Ishikawa (cell line): ENCODE results near the gene SPSB3.

Experiments
- CEBPB ChIP-seq: IDR thresholded peaks from 2 replicates; pipeline ENCODE4 v1.6.1; 2012
- CREB1 ChIP-seq: IDR thresholded peaks from 2 replicates; pipeline ENCODE4 v1.6.1; 2012; ENCODE audit warnings: low read depth
- EGR1 ChIP-seq: IDR thresholded peaks from 2 replicates; pipeline ENCODE4 v1.6.1; 2012
- EP300 ChIP-seq: IDR thresholded peaks from 2 replicates; pipeline ENCODE4 v1.6.1; 2012; ENCODE audit warnings: borderline replicate concordance
- FOXM1 ChIP-seq: IDR thresholded peaks from 2 replicates; pipeline ENCODE4 v1.6.1; 2012; ENCODE audit warnings: low read depth, borderline replicate concordance
- NFIC ChIP-seq: IDR thresholded peaks from 2 replicates; pipeline ENCODE4 v1.6.1; 2012
- RAD21 ChIP-seq: IDR thresholded peaks from 2 replicates; pipeline ENCODE4 v1.6.1; 2012; ENCODE audit warnings: low read depth
- TAF1 ChIP-seq: IDR thresholded peaks from 2 replicates; pipeline ENCODE4 v1.6.1; 2012; ENCODE audit warnings: low read depth, mild to moderate bottlenecking
- TCF12 ChIP-seq: IDR thresholded peaks from 2 replicates; pipeline ENCODE4 v1.6.1; 2012; ENCODE audit warnings: low read depth
- TEAD4 ChIP-seq: IDR thresholded peaks from 2 replicates; pipeline ENCODE4 v1.6.1; 2012
- YY1 ChIP-seq: IDR thresholded peaks from 2 replicates; pipeline ENCODE4 v1.6.1; 2012; ENCODE audit warnings: low read depth
- ZBTB7A ChIP-seq: IDR thresholded peaks from 2 replicates; pipeline ENCODE4 v1.6.1; 2012; ENCODE audit warnings: low read depth
- TF ChIP-seq, protein P1 (sequence below): IDR thresholded peaks from 2 replicates; pipeline ENCODE4 v1.6.1; 2012; ENCODE audit warnings: low read depth, mild to moderate bottlenecking
- TF ChIP-seq, protein P2 (sequence below): IDR thresholded peaks from 2 replicates; pipeline ENCODE4 v1.6.1; 2012
- TF ChIP-seq, protein P3 (sequence below): IDR thresholded peaks from 2 replicates; pipeline ENCODE4 v1.6.1; 2012

SPSB3 gene

DNA sequence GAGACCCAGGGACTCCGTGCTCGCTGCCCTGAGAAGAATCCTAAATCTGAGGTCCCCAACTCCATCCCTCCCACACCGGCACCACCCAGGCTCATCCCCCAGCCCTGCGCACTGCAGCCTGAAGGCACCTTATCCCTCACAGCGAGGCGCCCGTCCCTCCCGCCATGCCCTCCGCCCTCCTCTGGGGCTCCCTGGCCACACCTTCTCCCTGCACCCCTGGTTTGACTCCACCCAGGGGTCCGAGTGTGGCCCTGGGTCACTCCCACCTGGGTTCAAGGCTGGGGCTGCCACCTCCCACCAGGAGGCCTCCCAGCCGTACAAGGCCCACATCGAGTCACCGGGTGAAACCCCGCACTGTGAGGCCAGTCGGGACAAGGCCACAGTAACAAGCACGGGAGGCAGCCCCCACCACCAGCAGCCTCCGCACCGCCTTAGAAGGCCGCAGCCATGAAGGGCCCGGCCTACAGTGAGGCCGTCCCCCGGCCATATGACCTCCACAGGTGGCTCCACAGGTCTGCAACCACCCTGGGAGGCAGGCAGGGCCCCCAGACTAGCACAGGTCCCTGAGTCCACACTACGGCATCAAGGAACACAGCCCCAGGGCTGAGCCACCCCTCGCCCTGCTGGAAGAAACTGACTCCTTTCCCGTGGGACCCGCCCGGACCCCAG is 36.0 kb upstream of the SPSB3 start:
- no peak for TF ChIP-seq CREB1
- TF ChIP-seq, protein P1, sequence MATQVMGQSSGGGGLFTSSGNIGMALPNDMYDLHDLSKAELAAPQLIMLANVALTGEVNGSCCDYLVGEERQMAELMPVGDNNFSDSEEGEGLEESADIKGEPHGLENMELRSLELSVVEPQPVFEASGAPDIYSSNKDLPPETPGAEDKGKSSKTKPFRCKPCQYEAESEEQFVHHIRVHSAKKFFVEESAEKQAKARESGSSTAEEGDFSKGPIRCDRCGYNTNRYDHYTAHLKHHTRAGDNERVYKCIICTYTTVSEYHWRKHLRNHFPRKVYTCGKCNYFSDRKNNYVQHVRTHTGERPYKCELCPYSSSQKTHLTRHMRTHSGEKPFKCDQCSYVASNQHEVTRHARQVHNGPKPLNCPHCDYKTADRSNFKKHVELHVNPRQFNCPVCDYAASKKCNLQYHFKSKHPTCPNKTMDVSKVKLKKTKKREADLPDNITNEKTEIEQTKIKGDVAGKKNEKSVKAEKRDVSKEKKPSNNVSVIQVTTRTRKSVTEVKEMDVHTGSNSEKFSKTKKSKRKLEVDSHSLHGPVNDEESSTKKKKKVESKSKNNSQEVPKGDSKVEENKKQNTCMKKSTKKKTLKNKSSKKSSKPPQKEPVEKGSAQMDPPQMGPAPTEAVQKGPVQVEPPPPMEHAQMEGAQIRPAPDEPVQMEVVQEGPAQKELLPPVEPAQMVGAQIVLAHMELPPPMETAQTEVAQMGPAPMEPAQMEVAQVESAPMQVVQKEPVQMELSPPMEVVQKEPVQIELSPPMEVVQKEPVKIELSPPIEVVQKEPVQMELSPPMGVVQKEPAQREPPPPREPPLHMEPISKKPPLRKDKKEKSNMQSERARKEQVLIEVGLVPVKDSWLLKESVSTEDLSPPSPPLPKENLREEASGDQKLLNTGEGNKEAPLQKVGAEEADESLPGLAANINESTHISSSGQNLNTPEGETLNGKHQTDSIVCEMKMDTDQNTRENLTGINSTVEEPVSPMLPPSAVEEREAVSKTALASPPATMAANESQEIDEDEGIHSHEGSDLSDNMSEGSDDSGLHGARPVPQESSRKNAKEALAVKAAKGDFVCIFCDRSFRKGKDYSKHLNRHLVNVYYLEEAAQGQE: no peak
- no peak for TF ChIP-seq EGR1
- no peak for TF ChIP-seq FOXM1
- no peak for TF ChIP-seq YY1
- no peak for TF ChIP-seq TAF1
- no peak for TF ChIP-seq TCF12
- no peak for TF ChIP-seq ZBTB7A
- no peak for TF ChIP-seq CEBPB

GRCh38 chr16:1817716-1818115 is 35.3 kb upstream of the SPSB3 start:
- no peak for TF ChIP-seq CREB1
- no peak for TF ChIP-seq FOXM1
- TF ChIP-seq EGR1: no peak
- no peak for TF ChIP-seq TEAD4
- TF ChIP-seq TCF12: no peak
- TF ChIP-seq CEBPB: no peak
- no peak for TF ChIP-seq RAD21
- no peak for TF ChIP-seq ZBTB7A
- TF ChIP-seq, protein P1: no peak
- TF ChIP-seq, protein P2, sequence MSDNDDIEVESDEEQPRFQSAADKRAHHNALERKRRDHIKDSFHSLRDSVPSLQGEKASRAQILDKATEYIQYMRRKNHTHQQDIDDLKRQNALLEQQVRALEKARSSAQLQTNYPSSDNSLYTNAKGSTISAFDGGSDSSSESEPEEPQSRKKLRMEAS: no peak
- no peak for TF ChIP-seq YY1
- no peak for TF ChIP-seq EP300

DNA sequence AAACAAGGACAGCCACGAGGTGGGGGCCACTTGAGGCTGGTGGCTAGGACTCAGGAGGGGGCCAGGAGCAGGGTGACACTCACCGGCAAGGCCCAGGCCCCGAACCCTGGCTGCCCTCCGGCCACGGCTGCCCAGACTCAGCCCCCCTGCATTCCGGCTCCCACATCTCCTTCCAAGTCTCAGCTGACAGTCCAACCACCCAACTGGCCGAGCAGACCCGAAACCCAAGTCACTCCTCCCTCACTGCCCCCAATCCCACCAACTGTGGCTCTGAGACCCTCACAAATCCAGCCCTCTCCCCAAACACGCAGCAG is 34.9 kb upstream of the SPSB3 start:
- TF ChIP-seq CREB1: no peak
- TF ChIP-seq FOXM1: no peak
- no peak for TF ChIP-seq EGR1
- TF ChIP-seq ZBTB7A: no peak
- no peak for TF ChIP-seq TAF1

DNA sequence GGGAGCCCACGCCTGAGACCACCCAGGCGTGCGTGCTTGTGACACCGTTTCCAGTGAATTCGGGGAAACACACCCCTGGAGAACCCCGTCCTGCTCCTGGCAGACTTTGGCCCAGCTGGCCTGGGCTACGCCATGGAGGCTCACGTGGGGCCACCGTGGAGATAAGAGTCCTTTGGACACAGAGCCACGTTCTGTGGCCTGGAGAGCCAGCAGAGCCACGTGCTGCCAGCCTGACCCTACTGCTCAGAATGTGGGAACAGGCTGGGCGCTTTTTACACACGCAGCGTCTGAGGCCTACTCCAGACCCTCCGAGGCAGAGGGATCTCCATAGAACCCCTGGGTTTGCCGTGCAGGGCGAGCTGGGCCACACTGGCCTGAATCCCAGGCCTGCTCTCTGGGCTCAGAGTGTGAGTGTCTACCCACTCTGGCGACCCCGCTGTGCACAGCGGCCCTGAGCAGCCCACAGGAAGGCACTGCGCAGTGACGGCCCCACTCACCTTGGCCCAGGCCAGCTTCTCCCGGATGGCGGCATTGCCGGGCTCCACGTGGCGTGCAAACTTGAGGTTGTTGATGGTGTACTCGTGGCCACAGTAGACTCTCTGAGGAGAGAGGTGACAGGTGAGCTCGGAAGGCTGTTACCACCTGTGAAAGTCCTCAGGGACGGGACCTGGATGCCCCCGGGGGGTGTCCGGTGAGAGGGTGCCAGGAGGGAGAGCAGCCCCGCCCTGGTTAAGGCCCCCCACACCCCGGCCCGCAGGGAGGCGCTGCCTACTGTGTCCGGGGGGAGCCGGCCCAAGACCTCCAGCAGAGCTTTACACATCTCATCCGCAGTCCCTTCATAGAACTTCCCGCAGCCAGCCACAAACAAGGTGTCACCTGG is 34.3 kb upstream of the SPSB3 start:
- no peak for TF ChIP-seq CREB1
- TF ChIP-seq TEAD4: no peak
- TF ChIP-seq RAD21: no peak
- TF ChIP-seq YY1: no peak
- TF ChIP-seq ZBTB7A: no peak
- no peak for TF ChIP-seq EP300
- TF ChIP-seq CEBPB: no peak
- TF ChIP-seq, protein P2: no peak
- TF ChIP-seq TCF12: no peak

DNA sequence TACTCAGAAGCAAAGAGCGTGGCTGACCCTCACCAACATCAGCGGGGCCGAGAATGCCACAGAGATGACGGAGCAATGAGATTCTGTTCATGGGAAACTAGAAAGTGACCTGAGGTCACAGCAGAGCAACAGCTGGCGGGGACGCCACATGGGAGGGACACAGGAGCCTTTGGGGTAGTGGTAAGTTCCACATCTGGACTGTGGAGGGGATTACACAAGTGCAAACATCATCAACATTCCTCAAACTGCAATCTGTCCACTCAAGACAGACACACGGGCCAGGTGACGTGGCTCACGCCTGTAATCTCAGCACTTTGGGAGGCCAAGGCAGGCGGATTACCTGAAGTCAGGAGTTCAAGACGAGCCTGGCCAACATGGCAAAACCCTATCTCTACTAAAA is 33.1 kb upstream of the SPSB3 start:
- TF ChIP-seq EP300: no peak
- TF ChIP-seq FOXM1: no peak
- TF ChIP-seq, protein P3, sequence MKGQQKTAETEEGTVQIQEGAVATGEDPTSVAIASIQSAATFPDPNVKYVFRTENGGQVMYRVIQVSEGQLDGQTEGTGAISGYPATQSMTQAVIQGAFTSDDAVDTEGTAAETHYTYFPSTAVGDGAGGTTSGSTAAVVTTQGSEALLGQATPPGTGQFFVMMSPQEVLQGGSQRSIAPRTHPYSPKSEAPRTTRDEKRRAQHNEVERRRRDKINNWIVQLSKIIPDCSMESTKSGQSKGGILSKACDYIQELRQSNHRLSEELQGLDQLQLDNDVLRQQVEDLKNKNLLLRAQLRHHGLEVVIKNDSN: no peak
- TF ChIP-seq TAF1: no peak
- TF ChIP-seq NFIC: no peak
- no peak for TF ChIP-seq TCF12
- no peak for TF ChIP-seq TEAD4
- TF ChIP-seq YY1: no peak
- no peak for TF ChIP-seq RAD21
- TF ChIP-seq, protein P2: no peak

DNA sequence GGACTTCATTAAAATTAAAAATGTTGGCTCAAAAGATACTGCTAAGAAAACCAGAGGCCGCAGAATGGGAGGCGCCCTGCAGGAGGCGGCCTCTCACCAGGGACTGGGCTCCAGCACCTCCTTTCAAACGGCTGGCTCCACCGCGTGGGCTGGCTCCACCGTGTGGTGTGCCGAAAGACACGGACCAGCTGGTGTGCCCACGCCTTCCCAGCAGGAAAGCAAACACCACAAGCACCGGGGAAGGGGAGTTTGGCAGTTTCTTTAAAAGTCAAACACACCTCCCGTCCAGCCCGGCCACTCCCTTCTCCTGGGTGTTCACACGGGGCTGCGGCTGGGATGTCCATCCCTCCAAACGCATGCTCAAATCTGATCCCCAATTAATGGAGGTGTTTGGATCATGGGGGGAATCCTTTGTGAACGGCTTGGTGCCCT is 30.4 kb upstream of the SPSB3 start:
- TF ChIP-seq TCF12 (0 out of 2 replicates have a peak, but pooled peaks have one; percentile 47), NFIC (peak; percentile 45), FOXM1 (no peak), ZBTB7A (no peak), EGR1 (peak; percentile 98), RAD21 (peak; percentile 78), YY1 (peak; percentile 36; the same call in 1 of the 2 replicates), TAF1 (no peak), CREB1 (no peak), CEBPB (no peak), EP300 (no peak), TEAD4 (peak; percentile 39; the same call in 1 of the 2 replicates)
- TF ChIP-seq, protein P3: peak; percentile 41; the same call in 1 of the 2 replicates
- TF ChIP-seq, protein P1: no peak
- TF ChIP-seq, protein P2: peak; percentile 93
